PC-9 (cell line): Measurements from ENCODE around the gene MINDY4B. TPM values are rescaled to one million over a fixed set of nuclear protein-coding genes. Genes with fewer than 3 reads are reported as not detected.

ENCODE experiments used
- BruUV-seq: library from RNA; stranded (reverse); fragments of 400-500 nt; replicated peaks from 2 replicates; lab custom pipeline; 2021; lab: Mats Ljungman, UMichigan
- CTCF ChIA-PET: fragments of 300-600 bp; sonication (Branson Sonifier 250); formaldehyde crosslinking; loops from one replicate; lab custom pipeline; 2022; ENCODE audit warnings: antibody characterized with exemption; lab: Charles Lee
- POLR2A ChIA-PET: fragments of 300-600 bp; sonication (Branson Sonifier 250); formaldehyde crosslinking; loops from one replicate; lab custom pipeline; 2022; ENCODE audit warnings: antibody characterized with exemption; ENCODE audit not compliant: unreplicated experiment; lab: Charles Lee
- DNase-seq, 2 experiments: peaks; one replicate each; pipeline versions ENCODE4 v3.0.0 to v3.0.0-alpha.2; 2015 to 2022; ENCODE audit warnings: mixed read lengths in 1 of 2
- H2AFZ ChIP-seq: fragments of 200-600 bp; sonication (generic); 2 replicates; pipeline ENCODE4 v1.8.1; 2017; ENCODE audit warnings: antibody characterized with exemption
- H3F3A ChIP-seq: fragments of 200-600 bp; sonication (generic); 2 replicates; pipeline ENCODE4 v1.8.1; 2017; ENCODE audit warnings: antibody characterized with exemption, mild to moderate bottlenecking, low read depth; ENCODE audit not compliant: insufficient read depth
- H3K27ac ChIP-seq: fragments of 200-600 bp; sonication (generic); 2 replicates; pipeline ENCODE4 v1.6.1; 2016; ENCODE audit warnings: mixed run types
- H3K27me3 ChIP-seq: fragments of 200-600 bp; sonication (generic); 2 replicates; pipeline ENCODE4 v1.6.1; 2016; ENCODE audit warnings: low read depth, mixed run types; ENCODE audit not compliant: insufficient read depth
- H3K36me3 ChIP-seq: fragments of 200-600 bp; sonication (generic); 2 replicates; pipeline ENCODE4 v1.6.1; 2016; ENCODE audit warnings: low read depth, mixed run types
- H3K4me1 ChIP-seq: fragments of 200-600 bp; sonication (generic); replicated peaks from 2 replicates; pipeline ENCODE4 v1.6.1; 2016; ENCODE audit warnings: mixed run types; ENCODE audit not compliant: insufficient read depth
- H3K4me2 ChIP-seq: fragments of 200-600 bp; sonication (generic); 2 replicates; pipeline ENCODE4 v1.6.1; 2017; ENCODE audit warnings: mixed run types
- H3K4me3 ChIP-seq: fragments of 200-600 bp; sonication (generic); 2 replicates; pipeline ENCODE4 v1.6.1; 2016; ENCODE audit warnings: mixed run types
- H3K79me2 ChIP-seq: fragments of 200-600 bp; sonication (generic); 2 replicates; pipeline ENCODE4 v1.6.1; 2017; ENCODE audit warnings: low read depth, mixed run types
- H3K9me2 ChIP-seq: fragments of 200-600 bp; sonication (generic); 2 replicates; pipeline ENCODE4 v1.8.1; 2017; ENCODE audit warnings: mild to moderate bottlenecking; ENCODE audit not compliant: insufficient read depth
- H3K9me3 ChIP-seq: fragments of 200-600 bp; sonication (generic); 2 replicates; pipeline ENCODE4 v1.8.1; 2016; ENCODE audit warnings: low read depth; ENCODE audit not compliant: insufficient read depth
- H4K20me1 ChIP-seq: fragments of 200-600 bp; sonication (generic); 2 replicates; pipeline ENCODE4 v1.8.1; 2017; ENCODE audit not compliant: insufficient read depth
- CTCF ChIP-seq: fragments of 200-600 bp; sonication (generic); conservative IDR thresholded peaks from 2 replicates; pipeline ENCODE4 v1.6.1; 2017; ENCODE audit warnings: mixed run types, antibody characterized with exemption, mild to moderate bottlenecking, moderate library complexity
- EZH2 ChIP-seq: fragments of 200-600 bp; sonication (generic); IDR thresholded peaks from 2 replicates; pipeline ENCODE4 v1.8.0; 2017; ENCODE audit warnings: antibody characterized with exemption, low read depth
- intact Hi-C: fragments of 100-400 bp; cut with micrococcal nuclease; formaldehyde crosslinking; loops from one replicate; pipeline ENCODE4 v1.10.0; 2022; ENCODE audit not compliant: unreplicated experiment
- total RNA-seq: library from RNA; stranded (reverse); gene quantifications from 2 replicates; pipeline ENCODE4 v1.2.3, GENCODE V29; 2021

Gene MINDY4B
- total RNA-seq, 1 experiment from 2014 or later: not detected

- POLR2A ChIA-PET: interaction anchor here (0.6 to 0.8 kb wide), 2 partner anchors 18 to 61 kb away, joined by 5 to 24 read pairs; no protein-coding TSS in a partner anchor
- no peaks in the 10 kb centered on the region for H3K27me3 ChIP-seq
- no peaks in the 10 kb centered on the region for H3K9me3 ChIP-seq
- H3K4me1 ChIP-seq: no peaks in the 10 kb centered on the region
- no peak overlapping the region for H3K4me3 ChIP-seq
- H3K27ac ChIP-seq: no peak overlapping the region
- TF ChIP-seq EZH2: no peak
- TF ChIP-seq CTCF: no peak
- H4K20me1 ChIP-seq: no peaks in the 10 kb centered on the region
- no peak overlapping the region for H3K4me2 ChIP-seq
- CTCF ChIA-PET: interaction anchor here (0.6 kb wide), 1 partner anchor 122 kb away, joined by 29 read pairs; the partner anchor contains the start of gene ERICH6
- no TSS peak for BruUV-seq
- no peaks in the 10 kb centered on the region for H3F3A ChIP-seq
- DNase-seq: no peak
- no peaks in the 10 kb centered on the region for H3K79me2 ChIP-seq
- intact Hi-C loops: no loop called here
- no peaks in the 10 kb centered on the region for H3K36me3 ChIP-seq
- H2AFZ ChIP-seq: no peak overlapping the region
- H3K9me2 ChIP-seq: no peaks in the 10 kb centered on the region
Measured at GRCh38 chr3:150825916-150826377, 79.3 kb downstream of the MINDY4B start.

- no peaks in the 10 kb centered on the region for H3K79me2 ChIP-seq
- ChIA-PET CTCF (interaction anchor here (0.6 kb wide), 1 partner anchor 122 kb away, joined by 29 read pairs; the partner anchor contains the start of gene ERICH6), POLR2A (interaction anchor here (0.6 to 0.8 kb wide), 2 partner anchors 19 to 61 kb away, joined by 5 to 24 read pairs; no protein-coding TSS in a partner anchor)
- no peaks in the 10 kb centered on the region for H4K20me1 ChIP-seq
- TF ChIP-seq EZH2: no peak
- no peak for TF ChIP-seq CTCF
- no peak overlapping the region for H2AFZ ChIP-seq
- no TSS peak for BruUV-seq
- no peaks in the 10 kb centered on the region for H3K4me1 ChIP-seq
- no peak for DNase-seq
- H3K36me3 ChIP-seq: no peaks in the 10 kb centered on the region
- intact Hi-C loops: no loop called here
- no peak overlapping the region for H3K4me2 ChIP-seq
- H3K4me3 ChIP-seq: no peak overlapping the region
- no peaks in the 10 kb centered on the region for H3K9me3 ChIP-seq
- no peaks in the 10 kb centered on the region for H3K27me3 ChIP-seq
- H3K27ac ChIP-seq: no peak overlapping the region
- no peaks in the 10 kb centered on the region for H3K9me2 ChIP-seq
- no peaks in the 10 kb centered on the region for H3F3A ChIP-seq
Measured at GRCh38 chr3:150825192-150825915, 79.9 kb downstream of the MINDY4B start.

GRCh38 chr3:150823277-150823676, 82.0 kb downstream of the MINDY4B start:
- DNase-seq: no peak
- no peak overlapping the region for H3K4me2 ChIP-seq
- H3F3A ChIP-seq: no peaks in the 10 kb centered on the region
- H3K9me3 ChIP-seq: no peaks in the 10 kb centered on the region
- intact Hi-C loops: no loop called here
- no peaks in the 10 kb centered on the region for H3K9me2 ChIP-seq
- H3K27ac ChIP-seq: no peak overlapping the region
- H3K79me2 ChIP-seq: no peaks in the 10 kb centered on the region
- no peak overlapping the region for H3K4me3 ChIP-seq
- CTCF ChIA-PET: interaction anchor here (0.6 kb wide), 1 partner anchor 29 kb away, joined by 3 read pairs; no protein-coding TSS in a partner anchor
- no peak for TF ChIP-seq EZH2
- TF ChIP-seq CTCF: no peak
- H3K4me1 ChIP-seq: no peaks in the 10 kb centered on the region
- no peaks in the 10 kb centered on the region for H4K20me1 ChIP-seq
- no peaks in the 10 kb centered on the region for H3K36me3 ChIP-seq
- POLR2A ChIA-PET: no interaction called here
- no TSS peak for BruUV-seq
- no peaks in the 10 kb centered on the region for H3K27me3 ChIP-seq
- H2AFZ ChIP-seq: no peak overlapping the region
